Measurements from ENCODE around the gene VCX2. TPM values are rescaled to one million over a fixed set of nuclear protein-coding genes. Genes with fewer than 3 reads are reported as not detected.
"Not testable (repeated sequence)": the region's sequence is repeated elsewhere in the genome, so short reads cannot be mapped to it uniquely, and the experiment has no call there.

Gene VCX2
- total RNA-seq, 1 experiment from 2014 or later = not detected

- no peak for DNase-seq (ENCODE audit: extremely low read depth, low read depth)
Observed at GRCh38 chrX:8125566-8125965, 45.5 kb downstream of the VCX2 start.

- DNase-seq (ENCODE audit: extremely low read depth, low read depth) = no peak
Observed at GRCh38 chrX:8122538-8122937, 48.5 kb downstream of the VCX2 start.

GRCh38 chrX:8121391-8121790 is 49.7 kb downstream of the VCX2 start:
- DNase-seq (ENCODE audit: extremely low read depth, low read depth) = not testable (repeated sequence)

Small RNA genes within 50 kb of the gene (small RNA-seq; reads per million reads assigned to genes)
- 0.02 to 1.2 reads per million in 2 experiments for gene MIR651

Other genes with a start within 250 kb of the VCX2 start
- 23.4 and 28.1 TPM in 2 replicates for gene PNPLA4, start 243.9 kb downstream of the VCX2 start, total RNA-seq (2014; rRNA removed; shearing (Covaris generic))